ENCODE data around the gene ALDH1A1.

- TF ChIP-seq, protein P1, sequence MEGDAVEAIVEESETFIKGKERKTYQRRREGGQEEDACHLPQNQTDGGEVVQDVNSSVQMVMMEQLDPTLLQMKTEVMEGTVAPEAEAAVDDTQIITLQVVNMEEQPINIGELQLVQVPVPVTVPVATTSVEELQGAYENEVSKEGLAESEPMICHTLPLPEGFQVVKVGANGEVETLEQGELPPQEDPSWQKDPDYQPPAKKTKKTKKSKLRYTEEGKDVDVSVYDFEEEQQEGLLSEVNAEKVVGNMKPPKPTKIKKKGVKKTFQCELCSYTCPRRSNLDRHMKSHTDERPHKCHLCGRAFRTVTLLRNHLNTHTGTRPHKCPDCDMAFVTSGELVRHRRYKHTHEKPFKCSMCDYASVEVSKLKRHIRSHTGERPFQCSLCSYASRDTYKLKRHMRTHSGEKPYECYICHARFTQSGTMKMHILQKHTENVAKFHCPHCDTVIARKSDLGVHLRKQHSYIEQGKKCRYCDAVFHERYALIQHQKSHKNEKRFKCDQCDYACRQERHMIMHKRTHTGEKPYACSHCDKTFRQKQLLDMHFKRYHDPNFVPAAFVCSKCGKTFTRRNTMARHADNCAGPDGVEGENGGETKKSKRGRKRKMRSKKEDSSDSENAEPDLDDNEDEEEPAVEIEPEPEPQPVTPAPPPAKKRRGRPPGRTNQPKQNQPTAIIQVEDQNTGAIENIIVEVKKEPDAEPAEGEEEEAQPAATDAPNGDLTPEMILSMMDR (conservative IDR thresholded peaks at IDR 0.05), result no peak
- no peak for TF ChIP-seq EZH2 (IDR thresholded peaks at IDR 0.05; ENCODE audit: low read depth)
Measured at GRCh38 chr9:72884508-72884907, 68.3 kb downstream of the ALDH1A1 start.

All from PC-9 (cell line).